ENCODE data around the gene FBXO24. TPM values are rescaled to one million over a fixed set of nuclear protein-coding genes. Genes with fewer than 3 reads are reported as not detected.

The FBXO24 gene
- total and polyA plus RNA-seq, 9 of the 15 experiments (the other 6 are each of a cell fraction or from before 2014, with no cell fraction given) = 0.17 to 0.95 (median 0.50) TPM

GRCh38 chr7:100604028-100604975, 18.2 kb downstream of the FBXO24 start (continued):
- TF ChIP-seq MXD1 (CRISPR knock-in tag; IDR thresholded peaks at IDR 0.05; ENCODE audit: borderline replicate concordance, poor library complexity, severe bottlenecking) (no peak), ZBTB40 (IDR thresholded peaks at IDR 0.05) (peak; percentile 62; the same call in 1 of the 2 replicates), ZBTB40 (CRISPR knock-in tag; IDR thresholded peaks at IDR 0.05) (no peak), JUND (IDR thresholded peaks at IDR 0.05; ENCODE audit: borderline replicate concordance, low read depth, low read length) (peak; percentile 34; the same call in 1 of the 2 replicates), JUND (tag; IDR thresholded peaks at IDR 0.05; ENCODE audit: borderline replicate concordance, low read depth, low read length) (no peak; the same call in 2 of the 3 replicates), E2F3 (CRISPR knock-in tag; IDR thresholded peaks at IDR 0.05) (peak; percentile 57; the same call in 1 of the 2 replicates), ZNF592 (IDR thresholded peaks at IDR 0.05) (0 out of 2 replicates have a peak, but pooled peaks have one; percentile 39), FOXJ3 (CRISPR knock-in tag; IDR thresholded peaks at IDR 0.05) (no peak), GABPB2 (CRISPR knock-in tag; conservative IDR thresholded peaks at IDR 0.05) (no peak), CBFA2T2 (conservative IDR thresholded peaks at IDR 0.05) (no peak)
